ENCODE data around the gene CBR3. TPM values are rescaled to one million over a fixed set of nuclear protein-coding genes. Genes with fewer than 3 reads are reported as not detected.
"Not testable (repeated sequence)": the region's sequence is repeated elsewhere in the genome, so short reads cannot be mapped to it uniquely, and the experiment has no call there.

The CBR3 gene
- polyA plus RNA-seq, 3 donors from 2014 or later = 1.1 to 5.1 (median 1.5) TPM

GRCh38 chr21:36126621-36127110 is 8.2 kb upstream of the CBR3 start:
- Mint-ChIP-seq H3K27ac (peak overlapping the region in 1 of 6 donors; percentile 30), H3K36me3 (no peaks in the 10 kb centered on the region), H3K27me3 (ENCODE audit: low read depth in 3 of 3) (peaks cover 0 to 3% (median 3%) of the 10 kb centered on the region in 3 donors), H3K4me1 (peaks cover 12% of the 10 kb centered on the region in 2 donors), H3K4me3 (no peak overlapping the region), H3K9me3 (no peaks in the 10 kb centered on the region)
- no peak for DNase-seq

- peaks cover 0 to 3% (median 0%) of the 10 kb centered on the region in 3 donors for H3K36me3 Mint-ChIP-seq
- peaks cover 12% of the 10 kb centered on the region in 2 donors for H3K4me1 Mint-ChIP-seq
- H3K9me3 Mint-ChIP-seq = no peaks in the 10 kb centered on the region
- peak overlapping the region in 2 of 6 donors; percentile 15 to 31 for H3K27ac Mint-ChIP-seq
- no peak for DNase-seq
- peaks cover 0 to 3% (median 2%) of the 10 kb centered on the region in 3 donors for H3K27me3 Mint-ChIP-seq (ENCODE audit: low read depth in 3 of 3)
- H3K4me3 Mint-ChIP-seq = peak overlapping the region in 2 of 5 donors; percentile 5 to 42
These were observed 7.5 kb upstream of the CBR3 start for GRCh38 chr21:36127250-36127904.

- Mint-ChIP-seq H3K27ac (peak overlapping the region in 1 of 6 donors; percentile 31), H3K4me1 (peaks cover 12% of the 10 kb centered on the region in 2 donors), H3K36me3 (peaks cover 0 to 3% (median 0%) of the 10 kb centered on the region in 3 donors), H3K4me3 (peak overlapping the region in 3 of 5 donors; percentile 7 to 20 (median 15)), H3K9me3 (no peaks in the 10 kb centered on the region), H3K27me3 (ENCODE audit: low read depth in 3 of 3) (peaks cover 0 to 3% (median 0%) of the 10 kb centered on the region in 3 donors)
- DNase-seq = no peak
These were observed 6.9 kb upstream of the CBR3 start for GRCh38 chr21:36127977-36128376.

- peaks cover 15 to 16% of the 10 kb centered on the region in 2 donors for H3K4me1 Mint-ChIP-seq
- peak overlapping the region; percentile 37 to 78 (median 61) for H3K4me3 Mint-ChIP-seq
- DNase-seq = no peak
- peaks cover 0 to 3% (median 0%) of the 10 kb centered on the region in 3 donors for H3K27me3 Mint-ChIP-seq (ENCODE audit: low read depth in 3 of 3)
- H3K9me3 Mint-ChIP-seq = no peaks in the 10 kb centered on the region
- peak overlapping the region; percentile 3 to 59 (median 38) for H3K27ac Mint-ChIP-seq
- peaks cover 0 to 3% (median 0%) of the 10 kb centered on the region in 3 donors for H3K36me3 Mint-ChIP-seq
These were observed 5.7 kb upstream of the CBR3 start for GRCh38 chr21:36129219-36129618.

- H3K9me3 Mint-ChIP-seq; H3K36me3 Mint-ChIP-seq; H3K27me3 Mint-ChIP-seq (ENCODE audit: low read depth in 3 of 3): not testable (repeated sequence)
- DNase-seq = peak in 1 of 3 donors; percentile 17
- H3K27ac Mint-ChIP-seq = peak overlapping the region; percentile 58 to 81 (median 64)
- peak overlapping the region; percentile 85 to 89 (median 88) for H3K4me3 Mint-ChIP-seq
- H3K4me1 Mint-ChIP-seq = peaks cover 20 to 21% of the 10 kb centered on the region in 2 donors
These were observed 4.5 kb upstream of the CBR3 start for GRCh38 chr21:36130414-36130762.

- Mint-ChIP-seq H3K4me1 (peaks cover 19 to 20% of the 10 kb centered on the region in 2 donors), H3K27ac (peak overlapping the region in 1 of 6 donors; percentile 36), H3K4me3 (peak overlapping the region; percentile 85 to 89 (median 88))
- not testable (repeated sequence) for H3K27me3 Mint-ChIP-seq (ENCODE audit: low read depth in 3 of 3); H3K9me3 Mint-ChIP-seq; H3K36me3 Mint-ChIP-seq; DNase-seq
These were observed 4.0 kb upstream of the CBR3 start for GRCh38 chr21:36130839-36131238.

GRCh38 chr21:36132696-36133095 is 2.2 kb upstream of the CBR3 start:
- H3K9me3 Mint-ChIP-seq = no peaks in the 10 kb centered on the region
- DNase-seq = no peak
- H3K4me1 Mint-ChIP-seq = peaks cover 23% of the 10 kb centered on the region in 2 donors
- no peak overlapping the region for H3K4me3 Mint-ChIP-seq
- H3K27ac Mint-ChIP-seq = no peak overlapping the region
- peaks cover 0 to 5% (median 0%) of the 10 kb centered on the region in 3 donors for H3K27me3 Mint-ChIP-seq (ENCODE audit: low read depth in 3 of 3)
- peaks cover 0 to 3% (median 0%) of the 10 kb centered on the region in 3 donors for H3K36me3 Mint-ChIP-seq

- H3K27ac Mint-ChIP-seq = peak overlapping the region in 4 of 6 donors; percentile 33 to 80 (median 60)
- H3K4me1 Mint-ChIP-seq = peaks cover 17 to 19% of the 10 kb centered on the region in 2 donors
These were observed 668 bp downstream of the CBR3 start for GRCh38 chr21:36135391-36136102.

GRCh38 chr21:36139791-36140190 is 4.9 kb downstream of the CBR3 start:
- not testable (repeated sequence) for H3K27ac Mint-ChIP-seq; DNase-seq; H3K4me3 Mint-ChIP-seq; H3K9me3 Mint-ChIP-seq; H3K36me3 Mint-ChIP-seq; H3K27me3 Mint-ChIP-seq (ENCODE audit: low read depth in 3 of 3)
- peaks cover 10 to 16% of the 10 kb centered on the region in 2 donors for H3K4me1 Mint-ChIP-seq

More at GRCh38 chr21:36135391-36136102, 668 bp downstream of the CBR3 start:
- Mint-ChIP-seq H3K36me3 (peaks cover 0 to 3% (median 0%) of the 10 kb centered on the region in 3 donors), H3K4me3 (peak overlapping the region; percentile 88 to 93 (median 91)), H3K27me3 (ENCODE audit: low read depth in 3 of 3) (peaks cover 0 to 3% (median 0%) of the 10 kb centered on the region in 3 donors), H3K9me3 (no peaks in the 10 kb centered on the region)
- peak; percentile 41 to 51 (median 42) for DNase-seq

- no peaks in the 10 kb centered on the region for H3K36me3 Mint-ChIP-seq
- peaks cover 11 to 15% of the 10 kb centered on the region in 2 donors for H3K4me1 Mint-ChIP-seq
- peak overlapping the region in 4 of 6 donors; percentile 38 to 88 (median 50) for H3K27ac Mint-ChIP-seq
- H3K4me3 Mint-ChIP-seq = no peak overlapping the region
- DNase-seq = peak; percentile 80 to 83 (median 81)
- H3K9me3 Mint-ChIP-seq = no peaks in the 10 kb centered on the region
- peaks cover 0 to 1% (median 0%) of the 10 kb centered on the region in 3 donors for H3K27me3 Mint-ChIP-seq (ENCODE audit: low read depth in 3 of 3)
These were observed 6.6 kb downstream of the CBR3 start for GRCh38 chr21:36141513-36141925.

GRCh38 chr21:36144233-36144632 is 9.4 kb downstream of the CBR3 start:
- not testable (repeated sequence) for H3K9me3 Mint-ChIP-seq; DNase-seq; H3K27me3 Mint-ChIP-seq (ENCODE audit: low read depth in 3 of 3); H3K36me3 Mint-ChIP-seq; H3K4me3 Mint-ChIP-seq; H3K27ac Mint-ChIP-seq
- H3K4me1 Mint-ChIP-seq = peaks cover 11 to 15% of the 10 kb centered on the region in 2 donors

GRCh38 chr21:36145259-36145658 is 10.4 kb downstream of the CBR3 start:
- Mint-ChIP-seq H3K4me1 (peaks cover 13 to 21% of the 10 kb centered on the region in 2 donors), H3K27ac (no peak overlapping the region), H3K4me3 (no peak overlapping the region), H3K36me3 (no peaks in the 10 kb centered on the region), H3K27me3 (ENCODE audit: low read depth in 3 of 3) (no peaks in the 10 kb centered on the region), H3K9me3 (no peaks in the 10 kb centered on the region)
- no peak for DNase-seq

GRCh38 chr21:36147911-36148310 is 13.0 kb downstream of the CBR3 start:
- Mint-ChIP-seq H3K36me3 (no peaks in the 10 kb centered on the region), H3K27ac (no peak overlapping the region), H3K4me3 (no peak overlapping the region), H3K9me3 (no peaks in the 10 kb centered on the region), H3K27me3 (ENCODE audit: low read depth in 3 of 3) (peaks cover 0 to 5% (median 0%) of the 10 kb centered on the region in 3 donors), H3K4me1 (peaks cover 11 to 14% of the 10 kb centered on the region in 2 donors)
- DNase-seq = no peak

GRCh38 chr21:36148886-36149285 is 14.0 kb downstream of the CBR3 start:
- H3K4me3 Mint-ChIP-seq = no peak overlapping the region

More at GRCh38 chr21:36148886-36149285, 14.0 kb downstream of the CBR3 start:
- peaks cover 0 to 5% (median 0%) of the 10 kb centered on the region in 3 donors for H3K27me3 Mint-ChIP-seq (ENCODE audit: low read depth in 3 of 3)
- no peaks in the 10 kb centered on the region for H3K9me3 Mint-ChIP-seq
- H3K36me3 Mint-ChIP-seq = no peaks in the 10 kb centered on the region
- peaks cover 11 to 14% of the 10 kb centered on the region in 2 donors for H3K4me1 Mint-ChIP-seq
- no peak for DNase-seq
- no peak overlapping the region for H3K27ac Mint-ChIP-seq
